SW 1271 (cell line): ENCODE measurements around the gene MED17.
A peak's percentile ranks its signal among the peaks of the same experiment; 100 is the strongest.
"Not testable (repeated sequence)": the region's sequence is repeated elsewhere in the genome, so short reads cannot be mapped to it uniquely, and the experiment has no call there.

ENCODE experiments used
- DNase-seq, 2 experiments: peaks; one replicate each; lab custom pipeline; 2025; lab: John Stamatoyannopoulos, UW

Gene MED17

DNA sequence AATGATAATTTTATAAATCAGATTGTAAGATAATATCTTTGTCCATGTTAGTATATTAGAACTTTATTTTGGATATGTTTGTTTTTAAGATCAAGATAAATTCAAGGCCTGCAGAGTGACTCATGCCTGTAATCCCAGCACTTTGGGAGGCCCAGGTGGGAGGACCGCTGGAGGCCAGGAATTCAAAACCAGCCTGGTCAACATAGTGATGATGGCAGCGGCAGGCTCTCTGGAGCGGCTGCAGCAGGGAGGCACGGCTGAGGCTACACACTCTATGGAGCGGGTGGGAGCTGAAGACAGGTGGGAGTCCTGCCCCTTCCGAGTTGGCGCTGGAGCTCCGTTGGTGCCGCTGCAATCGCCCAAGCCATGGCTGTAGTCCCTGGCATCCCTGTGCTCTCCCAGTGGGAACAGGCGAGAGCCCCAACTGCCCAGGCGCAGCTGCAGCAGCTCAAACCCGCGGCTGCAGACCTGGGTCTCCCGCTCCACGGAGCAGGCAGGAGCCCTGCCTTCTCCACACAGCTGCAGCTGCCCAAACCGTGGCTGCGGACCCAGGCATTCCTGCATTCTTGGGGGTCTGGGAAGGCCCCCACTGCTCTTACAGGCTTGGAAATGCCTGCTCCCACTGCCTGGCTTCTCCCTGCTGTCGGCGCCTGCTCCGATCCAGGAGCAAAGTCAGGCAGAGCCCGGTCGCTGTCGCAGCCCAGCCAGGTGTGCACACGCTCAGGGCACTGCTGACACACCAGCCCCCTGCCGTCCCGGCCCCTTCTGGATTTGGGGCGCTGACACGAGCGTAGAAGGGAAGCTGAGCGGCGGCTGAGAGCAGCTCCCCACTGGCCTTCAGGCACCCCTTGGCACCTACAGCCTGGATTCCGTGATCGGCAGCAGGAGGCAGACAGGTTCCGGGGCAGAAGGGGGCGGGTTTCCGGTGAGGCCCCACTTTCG lies 25.9 kb upstream of the MED17 start:
- DNase-seq = no peak

DNA sequence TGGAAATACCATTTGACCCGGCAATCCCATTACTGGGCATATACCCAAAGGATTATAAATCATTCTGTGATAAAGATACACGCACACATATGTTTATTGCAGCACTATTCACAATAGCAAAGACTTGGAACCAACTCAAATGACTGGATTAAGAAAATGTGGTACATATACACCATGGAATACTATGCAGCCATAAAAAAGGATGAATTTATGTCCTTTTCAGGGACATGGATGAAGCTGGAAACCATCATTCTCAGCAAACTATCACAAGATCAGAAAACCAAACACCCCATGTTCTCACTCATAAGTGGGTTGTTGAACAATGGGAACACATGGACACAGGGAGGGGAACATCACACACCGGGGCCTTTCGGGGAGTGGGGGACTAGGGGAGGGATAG lies 25.0 kb upstream of the MED17 start:
- not testable (repeated sequence) for DNase-seq

DNA sequence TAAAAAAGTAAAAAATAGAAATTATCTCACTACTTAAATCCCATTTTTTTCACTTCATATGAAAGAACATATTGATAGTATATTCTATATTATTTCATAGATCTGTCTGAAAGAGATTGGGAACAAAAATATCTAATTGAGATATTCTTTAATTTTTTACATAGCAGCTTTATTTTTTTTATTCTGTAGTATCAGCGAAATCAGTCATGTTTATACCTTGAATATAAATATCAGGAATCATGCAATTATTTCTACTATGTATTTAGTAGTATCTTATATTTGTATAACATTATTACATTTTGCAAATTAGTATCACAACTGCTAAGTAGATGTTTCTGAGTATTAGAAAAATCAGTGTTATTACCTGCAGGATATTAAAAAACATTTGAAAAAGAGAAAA lies 22.2 kb upstream of the MED17 start:
- DNase-seq = no peak

DNA sequence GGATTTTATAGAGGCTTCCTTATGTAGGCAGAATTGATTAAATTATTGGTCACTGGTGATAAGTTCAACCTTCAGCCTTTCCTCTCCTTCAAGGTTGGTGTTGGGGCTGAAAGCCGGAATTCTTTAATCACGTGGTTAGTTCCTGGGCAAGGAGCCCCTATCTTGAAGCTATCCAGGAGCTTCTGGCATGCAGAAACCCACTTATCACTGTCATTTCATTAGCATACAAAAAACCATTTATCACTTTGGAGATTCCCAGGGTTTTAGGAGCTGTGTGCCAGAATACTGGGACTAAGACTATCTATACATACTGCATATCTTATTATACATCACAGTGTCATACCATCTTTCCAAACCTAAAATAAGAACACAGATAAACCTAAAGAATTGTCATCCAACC lies 18.5 kb upstream of the MED17 start:
- DNase-seq = no peak

DNA sequence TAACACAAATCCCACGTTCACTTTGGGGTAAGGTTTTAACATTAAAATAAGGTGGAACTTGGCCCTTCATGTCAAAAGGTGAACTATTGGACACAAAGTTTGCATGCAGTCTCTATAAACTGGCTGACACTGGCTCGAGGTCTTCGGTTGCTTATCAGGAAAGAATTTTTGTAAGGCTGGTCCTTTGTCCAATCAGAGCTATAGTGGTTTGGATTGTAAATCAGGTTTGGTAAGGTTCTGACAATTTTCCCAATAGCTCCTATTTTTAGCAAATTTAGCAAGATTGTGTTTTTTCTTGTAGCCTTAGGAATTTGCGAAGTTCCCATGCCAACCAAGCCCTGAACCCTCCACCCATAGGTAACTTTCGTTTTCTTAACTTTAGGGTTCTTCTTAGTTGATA lies 17.6 kb upstream of the MED17 start:
- DNase-seq = no peak

DNA sequence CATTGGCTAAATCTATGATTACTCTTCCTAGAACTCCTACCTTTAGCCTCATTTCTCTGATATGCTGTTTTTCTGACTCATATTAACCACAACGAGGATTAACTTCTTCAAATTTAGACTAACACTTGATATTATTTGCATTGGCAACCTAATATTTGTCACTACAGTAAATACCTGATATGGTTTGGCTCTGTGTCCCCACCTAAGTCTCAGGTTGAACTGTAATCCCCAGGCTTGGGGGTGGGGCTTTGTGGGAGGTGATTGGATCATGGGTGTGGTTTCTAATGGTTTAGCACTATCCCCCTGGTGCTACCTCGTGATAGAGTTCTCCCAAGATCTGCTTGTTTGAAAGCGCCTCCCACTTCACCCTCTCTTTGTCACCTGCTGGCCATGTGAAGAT lies 17.1 kb upstream of the MED17 start:
- no peak for DNase-seq

DNA sequence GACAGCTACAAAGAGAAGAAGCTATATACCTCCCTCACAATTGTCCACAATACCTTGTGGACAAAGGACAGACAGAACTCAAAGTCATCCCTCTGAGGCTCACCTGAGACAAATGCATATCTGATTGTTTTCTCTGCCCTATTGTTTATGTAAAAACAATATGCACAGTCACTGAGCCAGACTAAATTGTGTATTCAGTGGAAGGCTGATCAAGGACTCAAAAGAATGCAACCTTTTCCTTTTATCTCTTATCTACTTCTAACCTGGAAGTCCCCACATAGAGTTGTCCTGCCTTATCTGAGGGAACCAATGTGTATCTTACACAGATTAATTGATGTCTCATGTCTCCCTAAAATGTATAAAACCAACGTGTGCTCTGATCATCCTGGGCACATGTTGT lies 13.9 kb upstream of the MED17 start:
- DNase-seq = no peak

DNA sequence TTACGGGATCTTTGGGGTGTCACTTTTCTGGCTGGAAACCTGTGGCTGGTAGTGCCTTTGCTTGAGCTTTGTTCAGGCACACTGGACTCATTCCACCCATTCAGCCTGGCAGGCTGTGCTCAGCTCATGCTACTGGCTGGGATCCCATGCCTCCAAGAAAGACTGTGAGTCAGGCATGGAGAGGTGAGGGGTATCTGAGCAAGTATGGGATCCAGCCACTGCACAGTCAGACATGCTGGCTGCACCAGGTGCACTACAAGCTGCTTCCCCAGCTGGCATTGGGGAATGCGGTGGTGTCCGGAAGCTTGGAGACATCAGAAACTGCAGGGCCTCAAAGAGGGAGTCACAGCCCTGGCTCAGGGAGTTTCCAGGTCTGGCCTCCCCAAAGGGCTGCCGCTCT lies 12.0 kb upstream of the MED17 start:
- DNase-seq = no peak

DNA sequence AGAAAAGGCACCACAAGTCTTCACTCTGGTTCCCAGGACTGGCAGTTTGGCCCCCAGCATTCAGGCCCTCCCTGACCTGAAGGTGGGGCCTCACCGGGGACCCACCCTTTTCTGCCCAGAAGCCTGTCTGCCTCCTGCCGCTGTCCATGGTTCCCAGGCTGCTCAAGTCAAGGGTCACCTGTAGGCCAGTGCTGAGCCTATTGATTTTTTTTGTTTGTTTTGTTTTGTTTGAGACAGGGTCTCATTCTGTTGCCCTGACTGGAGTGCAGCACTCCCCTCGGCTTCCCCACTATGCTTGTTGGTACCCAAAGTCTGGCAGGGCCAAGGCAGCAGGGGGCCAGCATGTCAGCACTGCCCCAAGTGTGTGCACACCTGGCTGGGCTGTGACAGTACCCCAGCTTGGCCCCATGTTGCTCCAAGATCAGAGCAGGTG lies 11.0 kb upstream of the MED17 start:
- no peak for DNase-seq

DNA sequence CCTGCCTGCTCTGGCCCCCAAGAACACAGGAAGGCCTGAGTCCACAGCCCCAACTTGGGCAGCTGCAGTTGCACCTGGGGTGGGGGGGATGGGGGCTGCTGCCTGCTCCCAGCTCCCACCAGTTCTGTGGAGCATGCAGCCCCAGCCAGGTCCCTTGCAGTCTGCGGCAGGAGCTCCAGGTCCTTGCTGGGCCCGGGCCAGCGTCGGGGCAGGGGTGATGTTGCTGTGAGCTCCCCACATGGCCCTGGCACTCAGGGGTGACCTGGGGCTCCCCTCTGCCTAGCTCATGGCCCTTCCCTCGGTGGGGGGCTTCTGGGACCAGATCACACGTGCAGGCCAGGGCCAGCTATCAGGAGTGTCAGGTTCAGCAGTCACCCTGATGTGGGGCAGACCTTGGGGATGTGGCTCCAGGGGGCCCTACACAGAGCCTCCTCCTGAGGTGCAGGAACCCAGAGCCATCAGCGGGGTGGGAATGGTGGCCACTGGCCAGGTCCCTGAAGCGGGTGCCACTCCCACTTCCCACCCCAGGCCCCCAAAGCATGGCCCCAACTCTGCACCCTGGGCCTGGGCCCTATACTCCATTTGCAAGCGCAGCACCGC lies 10.4 kb upstream of the MED17 start:
- no peak for DNase-seq

DNA sequence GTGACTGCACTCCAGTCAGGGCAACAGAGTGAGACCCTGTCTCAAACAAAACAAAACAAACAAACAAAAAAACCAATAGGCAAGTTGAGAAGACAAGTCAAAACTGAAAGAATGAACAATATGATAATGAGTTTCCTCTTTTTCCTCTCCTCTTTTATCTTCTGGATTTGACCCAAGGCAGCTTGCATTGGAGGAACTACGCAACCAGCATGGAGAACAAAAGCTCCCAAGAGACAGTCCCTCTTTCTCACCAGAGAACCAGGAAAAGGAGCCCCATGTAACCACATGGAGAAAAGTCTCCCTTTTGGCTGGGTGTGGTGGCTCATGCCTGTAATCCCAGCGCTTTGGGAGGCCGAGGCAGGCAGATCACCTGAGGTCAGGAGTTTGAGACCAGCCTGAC lies 9.5 kb upstream of the MED17 start:
- not testable (repeated sequence) for DNase-seq

DNA sequence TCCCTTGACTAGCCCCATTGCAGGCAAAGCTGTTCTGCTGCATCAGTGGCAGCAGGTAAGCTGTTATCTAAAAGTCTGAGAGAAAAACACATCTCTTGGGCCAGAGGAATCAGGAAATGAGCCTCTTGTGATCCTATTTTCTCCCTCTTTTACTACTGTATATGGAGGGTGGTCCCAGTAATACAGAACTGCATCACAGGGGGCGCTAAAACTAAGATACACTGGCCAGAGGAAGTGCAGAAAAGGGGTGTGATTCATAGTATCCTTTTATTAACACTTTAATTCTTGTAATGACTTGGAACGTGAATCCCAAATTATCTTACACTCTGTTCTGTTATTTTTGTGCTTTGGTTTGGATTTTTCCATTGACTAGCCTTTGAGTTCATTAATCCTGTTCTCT lies 8.8 kb upstream of the MED17 start:
- DNase-seq = peak in 1 of 2 experiments; percentile 63

DNA sequence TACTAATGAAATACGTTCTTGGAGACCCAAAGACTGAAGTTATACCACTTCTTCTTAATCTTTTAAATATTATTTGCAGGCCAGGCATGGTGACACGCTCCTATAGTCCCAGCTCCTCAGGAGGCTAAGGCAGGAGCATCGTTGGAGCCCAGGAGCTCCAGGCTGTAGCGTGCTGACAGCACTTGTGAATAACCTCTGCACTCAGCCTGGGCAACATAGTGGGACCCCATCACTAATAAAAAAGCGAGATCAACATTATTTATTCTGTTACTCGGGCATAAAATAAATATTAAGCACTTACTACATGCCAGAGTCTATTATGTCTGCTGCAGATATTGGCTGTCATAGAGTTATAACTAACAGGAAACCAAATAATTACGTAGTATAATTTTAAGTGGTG lies 720 bp upstream of the MED17 start:
- DNase-seq = no peak

DNA sequence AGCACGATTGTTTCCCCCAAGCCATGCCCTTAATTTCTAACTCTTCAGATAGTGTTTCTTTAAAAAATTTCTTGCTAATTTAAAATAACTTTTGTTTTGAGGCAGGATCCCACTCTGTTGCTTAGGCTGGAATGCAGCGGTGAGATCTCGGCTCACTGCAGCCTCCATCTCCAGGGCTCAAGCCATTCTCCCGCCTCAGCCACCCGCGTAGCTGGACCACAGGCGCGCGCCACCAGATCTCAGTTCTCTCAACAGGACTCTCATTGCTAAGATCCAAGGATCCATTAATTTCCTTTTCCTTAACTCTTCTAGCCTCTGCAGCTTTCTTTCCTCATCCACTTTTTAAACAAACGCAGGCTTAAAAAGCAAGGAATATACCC lies 327 bp upstream of the MED17 start:
- no peak for DNase-seq

DNA sequence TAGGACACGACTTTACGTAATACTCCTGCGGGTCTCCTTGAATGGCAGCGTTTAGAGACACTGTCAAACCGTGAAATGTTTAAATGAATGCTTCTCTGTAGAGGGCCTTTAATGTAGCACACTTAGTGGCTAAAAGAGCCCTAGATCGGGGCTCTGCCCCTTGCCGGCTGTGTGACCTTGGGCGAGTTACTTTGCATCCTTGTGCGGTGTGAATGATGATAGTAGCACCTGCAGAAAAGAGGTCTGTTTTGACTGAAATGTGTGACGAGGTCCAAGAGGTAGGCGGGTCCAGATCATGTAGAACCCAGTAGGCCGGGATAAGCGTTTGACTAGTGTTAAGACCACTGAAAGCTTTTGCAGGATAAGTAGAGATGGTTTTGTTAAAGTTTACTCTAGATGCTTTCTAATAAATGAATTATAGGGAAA lies 866 bp downstream of the MED17 start:
- peak in 1 of 2 experiments; percentile 75 for DNase-seq

DNA sequence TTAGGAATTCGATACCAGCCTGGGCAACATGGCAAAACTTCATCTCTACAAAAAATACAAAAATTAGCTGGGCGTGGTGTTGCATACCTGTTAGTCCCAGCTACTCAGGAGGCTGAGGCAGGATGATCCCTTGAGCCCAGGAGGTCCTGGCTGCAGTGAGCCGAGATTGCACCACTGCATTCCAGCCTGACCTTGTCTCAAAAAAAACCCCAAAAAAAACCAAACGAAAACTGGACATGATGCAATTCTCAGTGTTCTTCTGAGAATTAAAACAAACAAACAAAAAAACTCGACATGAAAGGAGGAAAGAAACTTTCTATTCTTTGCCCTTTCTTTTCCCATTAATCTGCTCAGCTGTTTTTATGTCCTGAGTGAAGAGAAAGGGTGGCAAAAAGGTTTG lies 7.4 kb downstream of the MED17 start:
- DNase-seq = no peak

DNA sequence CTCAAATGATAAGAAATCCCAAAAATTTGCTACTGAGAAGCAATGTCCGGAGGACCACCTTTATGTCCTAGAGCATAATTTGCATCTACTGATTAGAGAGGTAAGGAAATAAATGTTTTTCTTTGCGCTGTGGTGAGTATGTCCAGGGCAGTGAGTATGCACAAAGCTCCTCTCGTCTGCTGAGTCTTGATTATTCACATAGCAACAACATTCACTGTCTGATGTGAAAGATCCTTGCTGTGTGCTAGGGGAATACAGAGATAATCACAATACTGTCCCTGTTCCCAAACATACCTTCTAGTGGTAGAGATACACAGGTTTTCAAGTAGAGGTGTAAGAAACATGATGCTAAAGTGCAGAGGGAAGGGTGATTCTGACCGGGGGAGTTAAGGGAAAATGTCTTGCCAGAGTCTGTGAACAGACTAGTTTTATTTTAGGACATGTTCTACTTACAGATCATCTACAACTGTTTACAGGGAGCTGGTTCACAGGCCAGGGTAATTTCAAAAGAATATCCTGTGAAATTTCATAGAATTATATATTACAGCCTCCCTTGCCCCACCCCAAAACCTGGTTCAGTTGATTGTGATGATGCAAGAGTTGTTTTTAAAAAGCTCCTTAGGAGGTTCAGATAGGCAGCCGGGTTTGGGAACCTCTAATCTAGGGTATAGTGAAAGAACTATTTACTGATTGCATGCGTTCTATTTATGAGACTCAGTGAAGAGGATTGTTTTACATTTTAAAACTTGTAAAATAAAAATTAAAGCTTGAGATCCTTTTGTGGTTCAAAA lies 12.6 kb downstream of the MED17 start:
- no peak for DNase-seq

DNA sequence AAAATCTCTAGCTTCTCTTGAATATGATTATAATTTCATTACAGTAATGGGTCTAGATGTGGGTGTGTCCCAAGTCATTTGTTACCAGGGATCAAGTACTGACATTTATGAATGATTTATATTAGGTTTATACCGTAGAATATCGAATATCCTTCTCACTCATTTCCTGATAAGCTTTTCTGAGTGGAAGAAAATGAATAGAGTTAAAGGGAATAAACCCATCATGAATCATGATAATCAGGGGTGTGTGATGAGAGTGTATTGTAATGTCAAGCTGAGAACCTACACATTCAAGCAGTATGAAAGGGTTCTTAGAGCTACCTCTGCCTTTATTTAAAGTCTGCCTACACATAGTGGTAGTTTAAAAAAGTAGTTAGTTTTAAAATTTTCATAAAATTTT lies 17.3 kb downstream of the MED17 start:
- no peak for DNase-seq

DNA sequence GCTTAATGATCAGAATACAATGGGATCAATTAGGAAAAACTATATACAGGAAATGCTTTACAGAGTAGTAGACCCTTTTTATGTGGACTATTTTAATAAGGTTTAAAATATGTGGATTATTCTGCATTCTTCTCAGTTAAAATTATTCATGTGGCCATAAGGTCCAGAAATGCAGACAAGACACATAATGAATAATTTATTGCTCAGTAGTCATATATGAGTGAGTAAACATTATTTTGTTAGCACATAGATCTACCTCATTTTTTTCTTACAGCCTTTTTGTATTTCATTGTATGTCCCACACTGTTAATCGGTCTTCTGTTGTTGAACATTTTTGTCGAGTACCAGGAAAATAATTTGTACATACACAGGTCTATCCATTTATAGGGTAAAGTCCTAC lies 20.8 kb downstream of the MED17 start:
- no peak for DNase-seq

DNA sequence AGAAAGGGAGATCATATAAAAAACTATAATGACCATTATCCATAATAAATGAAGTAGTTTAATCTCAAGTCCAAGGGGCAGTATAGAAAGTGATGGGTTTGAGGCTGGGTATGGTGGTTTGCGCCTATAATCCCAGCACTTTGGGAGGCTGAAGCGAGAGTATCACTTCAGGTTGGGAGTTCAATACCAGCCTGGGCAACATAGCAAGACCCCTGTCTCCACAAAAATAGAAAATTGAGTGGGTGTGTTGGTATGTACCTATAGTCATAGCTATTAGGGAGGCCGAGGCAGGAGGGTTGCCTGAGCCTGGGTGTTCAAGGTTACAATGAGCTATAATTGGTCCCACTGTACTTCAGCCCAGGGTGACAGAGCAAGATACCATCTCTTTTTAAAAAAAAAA lies 23.9 kb downstream of the MED17 start:
- no peak for DNase-seq

DNA sequence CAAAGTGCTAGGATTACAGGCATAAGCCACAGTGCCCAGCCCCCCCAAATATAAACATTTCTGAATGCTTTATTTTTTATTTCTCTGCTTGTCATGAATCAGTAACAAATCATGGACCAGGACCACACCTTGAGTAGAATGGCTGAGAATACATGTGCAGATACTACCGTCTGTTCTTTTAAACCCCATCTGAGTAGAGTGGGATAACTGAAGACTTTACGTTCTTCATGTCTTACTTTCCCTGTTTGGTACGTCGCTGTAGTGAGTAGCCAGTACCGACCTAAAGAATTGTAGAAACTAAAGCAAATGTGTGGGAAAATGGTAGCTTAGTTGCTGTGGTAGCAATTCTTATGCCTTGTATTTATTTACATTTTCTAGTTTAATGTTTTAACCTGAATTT lies 29.9 kb downstream of the MED17 start:
- DNase-seq = no peak

DNA sequence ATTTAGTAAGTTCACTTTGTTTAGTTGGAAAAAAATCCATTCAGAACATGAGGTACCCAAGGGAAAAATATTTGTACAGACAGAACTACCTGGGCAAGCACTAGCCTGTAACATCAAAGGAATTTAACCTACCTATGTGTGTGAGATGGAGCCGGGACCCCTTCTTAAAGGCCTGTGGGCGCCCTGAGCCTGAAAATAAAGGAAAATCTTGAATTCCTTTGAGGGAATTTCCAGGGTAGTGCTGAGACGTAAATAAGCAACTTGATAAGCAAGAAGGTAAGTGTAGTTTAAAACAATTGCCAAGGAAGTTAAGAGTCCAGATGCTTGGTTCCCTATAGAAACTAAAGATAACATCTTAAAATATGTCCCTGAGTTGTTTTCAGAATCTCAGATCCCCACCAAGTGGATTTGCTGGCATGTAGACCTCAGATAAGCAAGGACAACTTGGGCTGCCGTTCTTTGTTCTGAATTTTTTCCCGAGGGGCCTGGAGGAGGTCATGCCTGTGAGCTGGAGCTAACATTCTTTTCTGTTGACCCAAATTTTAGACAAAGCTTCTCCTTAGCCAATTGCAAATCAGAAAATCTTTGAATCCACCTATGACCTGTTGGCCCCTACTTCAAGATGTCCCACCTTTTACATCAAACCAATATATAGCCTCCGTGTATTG lies 31.0 kb downstream of the MED17 start:
- no peak for DNase-seq
